Measurements from ENCODE around the gene RTCA.
"Not testable (repeated sequence)": the region's sequence is repeated elsewhere in the genome, so short reads cannot be mapped to it uniquely, and the experiment has no call there.

RTCA gene

DNA sequence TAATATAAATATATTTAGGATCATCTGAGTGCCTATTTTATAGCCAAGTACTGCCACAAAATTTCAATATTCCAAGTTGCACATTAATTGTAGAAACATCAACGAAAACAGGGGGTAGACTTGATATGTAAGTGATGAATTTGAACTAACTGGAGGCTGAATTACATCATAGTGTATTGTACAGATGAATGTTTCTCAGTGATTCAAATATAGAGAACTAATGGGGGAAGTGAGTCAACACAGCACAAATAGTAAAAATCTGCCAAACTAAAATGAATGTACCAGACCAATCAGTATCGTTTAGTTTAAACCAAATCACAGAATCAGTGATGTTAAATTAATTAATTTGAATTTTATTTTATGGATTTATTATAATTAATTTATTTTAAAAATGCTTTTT lies 42.8 kb downstream of the RTCA start:
- DNase-seq (ENCODE audit: low read depth in 2 of 2), result no peak

DNA sequence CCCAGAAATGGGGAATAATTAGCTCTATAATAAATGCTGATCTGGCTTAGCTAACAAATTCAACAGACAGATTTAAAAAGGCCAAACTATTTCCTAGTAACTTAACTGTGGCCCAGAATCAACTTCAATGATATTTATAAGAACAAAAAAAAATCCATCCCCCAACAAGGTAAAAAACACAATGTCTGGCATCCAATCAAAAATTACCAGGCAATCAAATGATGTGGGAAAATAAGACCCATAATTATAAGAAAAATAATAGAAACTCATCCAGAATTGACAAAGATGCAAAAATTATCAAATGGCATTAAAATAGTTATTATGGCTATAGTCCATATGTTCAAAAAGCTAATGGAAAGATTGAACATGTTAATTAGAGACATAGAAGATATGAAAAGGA lies 43.8 kb downstream of the RTCA start:
- DNase-seq (ENCODE audit: low read depth in 2 of 2), result no peak

DNA sequence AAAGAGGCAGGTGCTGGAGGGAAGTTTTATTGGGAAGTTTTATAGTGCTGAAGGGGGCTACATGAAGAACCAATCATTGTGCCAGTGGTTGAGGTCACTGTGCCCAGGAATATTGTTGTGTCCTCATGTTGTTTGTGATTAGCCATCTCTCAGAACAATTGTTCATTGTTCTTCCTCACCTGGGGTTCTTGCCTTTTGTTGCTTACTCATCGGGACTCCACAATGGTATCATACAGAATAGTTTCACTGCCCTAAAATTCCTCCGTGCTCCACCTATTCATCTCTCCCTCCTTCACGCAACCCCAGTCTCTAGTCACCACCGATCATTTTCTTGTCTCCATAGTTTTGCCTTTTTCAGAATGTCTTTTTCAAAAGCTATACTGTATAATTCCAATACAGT lies 47.4 kb downstream of the RTCA start:
- DNase-seq (ENCODE audit: low read depth in 2 of 2), result no peak

DNA sequence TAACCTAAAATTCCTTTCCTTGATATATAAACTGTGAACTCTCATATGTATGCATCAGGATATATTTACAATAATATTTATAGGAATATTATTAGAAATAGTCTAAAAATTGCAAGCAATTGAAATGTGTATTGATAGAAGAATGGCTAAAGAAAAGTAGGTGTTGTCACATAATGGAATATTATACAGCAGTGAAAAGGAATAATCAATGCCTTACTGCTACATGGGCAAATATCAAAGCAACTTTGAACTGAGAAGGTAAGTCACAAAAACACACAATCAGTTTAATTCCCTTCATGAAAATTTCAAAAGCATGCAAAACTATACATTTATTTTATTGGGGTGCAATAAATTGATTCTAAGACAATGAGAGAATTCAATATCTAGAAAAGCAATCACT lies 50.6 kb downstream of the RTCA start:
- no peak for DNase-seq (ENCODE audit: low read depth in 2 of 2)

DNA sequence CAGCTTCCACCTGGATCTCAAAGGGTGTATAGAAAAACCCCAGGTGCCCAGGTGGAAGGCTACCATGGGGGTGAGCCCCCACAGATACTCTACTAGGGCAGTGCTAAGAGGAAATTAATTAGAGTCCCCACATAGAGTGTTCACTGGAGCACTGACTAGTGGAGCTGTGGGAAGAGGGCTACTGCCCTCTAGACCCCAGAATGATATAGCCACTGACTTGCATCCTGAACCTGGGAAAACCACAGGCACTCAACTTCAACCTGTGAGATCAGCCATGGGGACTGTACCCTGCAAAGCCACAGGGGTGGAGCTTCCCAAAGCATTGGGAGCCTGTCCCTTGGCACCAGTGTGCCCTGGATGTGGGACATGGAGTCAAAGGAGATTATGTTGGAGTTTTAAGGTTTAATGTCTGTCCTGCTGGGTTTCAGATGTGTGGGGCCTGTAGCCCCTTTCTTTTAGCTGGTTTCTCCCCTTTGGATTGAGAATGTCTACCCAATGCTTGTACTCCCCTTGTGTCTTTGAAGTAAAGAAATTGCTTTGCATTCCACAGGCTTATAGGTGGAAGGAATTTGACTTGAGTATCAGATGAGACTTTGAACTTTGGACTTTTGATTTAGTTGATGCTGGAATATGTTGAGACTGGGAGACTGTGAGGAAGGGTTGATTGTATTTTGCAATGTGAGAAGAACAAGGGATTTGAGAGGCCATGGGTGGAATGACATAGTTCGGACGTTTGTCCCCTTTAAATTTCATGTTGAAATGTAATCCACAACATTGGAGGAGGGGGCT lies 54.5 kb downstream of the RTCA start:
- no peak for DNase-seq (ENCODE audit: low read depth in 2 of 2)

DNA sequence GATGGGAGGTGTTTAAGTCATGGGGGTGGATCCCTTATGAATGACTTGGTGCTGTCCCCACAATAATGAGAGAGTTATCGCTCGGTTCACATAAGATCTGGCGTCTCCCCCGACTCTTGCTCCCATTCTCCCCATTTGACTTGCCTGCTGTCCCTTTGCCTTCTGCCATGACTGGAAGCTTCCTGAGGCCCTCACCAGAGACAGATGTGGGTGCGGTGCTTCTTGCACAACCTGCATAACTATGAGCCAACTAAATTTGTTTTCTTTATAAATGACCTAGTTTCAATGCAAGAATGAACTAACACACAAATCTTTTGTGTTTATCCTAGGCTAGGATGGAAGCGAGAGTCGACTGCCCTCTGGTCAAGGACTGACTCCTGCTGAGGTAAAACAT lies 55.1 kb downstream of the RTCA start:
- no peak for DNase-seq (ENCODE audit: low read depth in 2 of 2)

DNA sequence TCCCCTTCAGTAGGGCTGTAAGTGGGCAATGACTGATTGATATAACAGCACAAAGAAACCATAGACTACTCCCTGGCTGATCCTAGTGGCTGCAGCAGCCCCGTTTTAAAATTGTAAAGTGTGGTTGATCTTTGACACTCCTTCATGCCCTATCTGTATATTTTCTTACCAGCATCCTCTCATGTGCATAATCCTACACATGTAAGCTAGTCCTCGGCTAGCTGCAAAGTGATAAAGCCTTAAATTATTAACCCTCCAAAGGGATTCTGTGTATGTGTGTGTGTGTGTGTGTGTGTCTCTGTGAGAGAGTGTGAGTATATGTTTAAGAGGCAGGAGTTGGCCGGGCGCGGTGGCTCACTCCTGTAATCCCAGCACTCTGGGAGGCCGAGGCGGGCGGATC lies 55.5 kb downstream of the RTCA start:
- DNase-seq (ENCODE audit: low read depth in 2 of 2), result no peak

DNA sequence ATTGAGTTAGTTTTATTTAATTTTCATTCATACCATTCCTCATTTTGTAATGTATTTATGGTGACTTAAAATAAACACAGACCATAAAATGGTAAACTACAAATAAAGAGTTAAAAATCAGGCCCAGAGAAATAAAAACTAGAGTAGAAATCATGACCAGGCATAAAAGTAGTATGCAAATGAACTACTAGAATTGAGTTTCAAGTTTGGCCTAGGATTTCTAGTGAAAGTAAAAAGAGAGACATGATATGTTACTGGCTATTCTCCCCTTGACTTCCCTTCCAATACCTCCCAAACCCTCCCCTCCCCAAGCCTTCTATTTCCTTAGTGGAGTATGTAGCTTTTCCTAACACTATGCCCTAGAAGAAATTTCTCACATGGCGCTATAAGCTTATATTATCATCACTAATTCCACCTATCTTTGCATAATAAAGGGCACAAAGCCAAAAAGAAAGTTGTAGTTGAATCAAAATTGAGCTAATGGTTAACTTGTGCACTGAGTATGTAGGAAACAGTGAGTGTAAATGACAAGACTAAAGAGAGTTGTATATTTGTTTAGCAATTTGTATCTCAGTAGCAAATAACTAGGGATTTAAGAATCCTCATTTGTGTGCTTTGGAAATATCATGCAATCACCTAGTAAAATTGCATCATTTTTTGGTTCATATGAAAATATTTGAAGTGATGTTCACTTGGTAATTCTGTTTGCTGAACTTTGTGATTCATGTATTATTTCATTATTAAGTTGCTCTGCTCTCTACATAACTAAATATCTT lies 56.6 kb downstream of the RTCA start:
- no peak for DNase-seq (ENCODE audit: low read depth in 2 of 2)

DNA sequence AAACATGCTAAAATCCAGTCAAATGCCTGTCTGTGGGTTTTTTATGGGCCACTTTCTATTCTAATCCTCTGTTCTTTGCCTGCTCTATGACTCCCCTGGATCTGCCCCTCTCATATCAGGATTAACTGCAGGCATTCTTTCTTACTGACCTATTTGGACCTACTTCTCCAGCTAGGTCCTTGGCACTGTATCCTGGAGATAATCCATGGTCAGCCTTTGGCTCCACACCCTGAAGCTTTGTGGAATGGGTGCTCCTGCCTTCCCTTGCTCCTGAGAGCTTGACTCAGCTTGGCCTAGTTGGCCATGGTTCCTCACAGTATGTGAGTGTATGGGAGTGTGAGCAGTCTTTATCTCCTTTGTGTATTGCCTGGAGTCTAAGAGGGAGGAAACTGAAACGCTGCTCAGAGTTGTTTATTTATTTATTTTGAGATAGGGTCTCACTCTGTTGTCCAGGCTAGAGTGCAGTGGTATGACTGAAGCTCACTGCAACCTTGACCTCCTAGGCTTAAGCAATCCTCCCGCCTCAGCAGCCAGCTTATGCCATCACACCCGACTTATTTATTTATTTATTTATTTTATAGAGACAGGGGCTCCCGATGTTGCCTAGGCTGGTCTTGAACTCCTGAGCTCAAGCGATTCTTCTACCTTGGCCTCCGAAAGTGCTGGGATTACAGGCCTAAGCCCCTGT lies 57.5 kb downstream of the RTCA start:
- DNase-seq (ENCODE audit: low read depth in 2 of 2), result no peak

DNA sequence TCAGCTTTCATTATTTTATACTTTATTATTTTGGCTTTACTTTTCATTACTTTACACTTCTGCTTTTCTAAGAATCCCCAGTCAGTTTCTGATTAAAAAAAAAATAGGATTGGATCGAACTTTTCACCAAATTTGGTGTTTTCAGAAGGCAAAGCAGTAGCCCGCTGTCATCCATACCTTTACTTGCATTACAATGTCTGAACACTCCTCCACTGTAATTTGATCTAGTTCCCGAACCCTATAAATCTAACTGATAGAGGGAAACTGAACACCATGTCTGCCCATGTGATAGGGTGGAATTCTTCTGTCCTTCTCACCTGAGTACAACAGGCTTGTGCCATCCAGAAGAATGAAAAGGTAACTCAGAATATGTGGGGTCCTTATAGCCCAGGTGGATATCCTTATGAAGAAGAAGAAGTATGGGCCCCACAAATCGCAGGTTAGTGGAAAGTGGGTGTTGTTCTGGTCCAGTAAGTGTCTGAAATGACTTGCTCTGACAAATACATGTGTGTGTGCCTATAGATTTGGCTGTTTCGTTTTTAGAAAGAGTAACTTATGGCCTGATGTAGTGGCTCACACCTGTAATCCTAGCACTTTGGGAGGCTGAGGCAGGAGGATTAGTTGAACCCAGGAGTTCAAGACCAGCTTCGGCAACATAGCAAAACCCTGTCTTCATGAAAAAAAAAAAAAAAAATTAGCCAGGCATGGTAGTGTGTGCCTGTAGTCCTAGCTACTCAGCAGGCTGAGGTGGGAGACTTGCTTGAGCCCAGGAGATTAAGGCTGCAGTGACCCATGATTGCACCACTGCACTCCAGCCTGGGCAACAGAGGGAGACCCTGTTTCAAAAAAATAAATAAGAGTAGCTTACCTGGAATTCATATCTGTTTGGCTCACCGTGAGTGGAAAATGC lies 59.7 kb downstream of the RTCA start:
- DNase-seq (ENCODE audit: low read depth in 2 of 2), result no peak

DNA sequence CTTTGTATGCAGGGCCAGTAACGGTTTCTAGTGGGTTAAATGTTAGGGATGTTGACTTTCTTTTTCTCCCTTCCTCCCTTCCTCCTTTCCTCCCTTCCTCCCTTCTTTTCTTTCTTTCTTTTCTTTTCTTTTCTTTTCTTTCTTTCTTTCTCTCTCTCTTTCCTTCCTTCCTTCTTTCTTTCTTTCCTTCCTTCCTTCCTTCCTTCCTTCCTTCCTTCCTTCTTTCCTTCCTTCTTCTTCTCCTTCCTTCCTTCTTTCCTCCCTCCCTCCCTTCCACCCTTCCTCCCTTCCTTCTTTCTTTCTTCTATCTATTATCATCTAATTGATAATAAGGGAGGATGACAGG lies 60.3 kb downstream of the RTCA start:
- DNase-seq (ENCODE audit: low read depth in 2 of 2), result not testable (repeated sequence)

DNA sequence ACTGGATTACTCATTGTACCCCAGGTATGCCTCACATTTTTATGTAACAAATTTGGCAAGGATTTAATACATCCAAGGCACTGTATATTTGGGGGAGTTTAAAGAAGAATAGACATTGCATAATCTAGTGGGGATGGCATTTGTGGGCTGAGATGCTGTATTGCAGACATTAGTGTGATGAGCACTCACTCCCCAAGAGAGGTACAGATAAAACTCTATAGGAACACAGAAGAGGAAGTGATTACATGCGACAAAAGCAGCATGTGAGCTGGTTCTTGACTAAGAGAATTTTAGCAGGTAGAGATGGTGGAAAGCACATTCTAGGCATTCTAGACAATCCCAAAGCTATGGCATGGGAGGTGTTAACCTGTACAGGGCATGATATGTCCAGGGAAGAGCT lies 62.1 kb downstream of the RTCA start:
- DNase-seq (ENCODE audit: low read depth in 2 of 2), result no peak

DNA sequence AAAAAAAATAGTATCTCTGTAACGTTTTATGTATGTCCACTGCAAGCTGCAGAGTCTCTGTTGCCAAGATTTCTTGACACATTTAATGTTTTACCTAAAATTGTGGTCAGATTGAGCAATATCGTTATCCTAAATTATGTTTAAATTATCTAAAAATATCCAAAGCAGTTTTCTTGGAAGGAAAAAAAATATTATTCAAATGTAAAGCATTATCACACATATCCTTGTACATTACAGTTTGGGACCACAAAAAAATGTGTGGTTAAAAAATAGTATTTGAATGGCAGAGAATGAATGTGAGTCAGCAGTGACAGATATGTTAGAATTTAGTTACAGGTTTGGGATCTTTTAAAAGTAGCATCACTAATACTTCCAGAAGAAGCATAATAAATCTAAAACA lies 65.1 kb downstream of the RTCA start:
- DNase-seq (ENCODE audit: low read depth in 2 of 2), result not testable (repeated sequence)

DNA sequence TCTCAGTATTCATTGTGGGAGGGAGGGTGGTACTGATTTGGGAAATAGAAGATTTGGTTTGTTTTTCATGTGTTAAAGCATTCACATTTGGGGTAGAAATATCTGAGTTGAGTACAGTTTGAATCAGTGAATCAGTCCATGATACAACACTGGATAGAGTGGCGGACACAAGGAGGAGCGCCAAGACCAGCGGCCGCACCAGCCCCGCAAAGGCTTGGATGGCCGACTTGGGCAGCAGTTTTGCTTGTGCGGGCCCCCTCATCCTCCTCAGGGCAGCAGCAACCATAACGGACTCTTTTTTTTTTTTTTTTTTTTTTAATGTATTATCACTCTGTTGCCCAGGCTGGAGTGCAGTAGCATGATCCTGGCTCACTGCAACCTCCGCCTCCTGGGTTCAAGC lies 66.3 kb downstream of the RTCA start:
- DNase-seq (ENCODE audit: low read depth in 2 of 2), result no peak

DNA sequence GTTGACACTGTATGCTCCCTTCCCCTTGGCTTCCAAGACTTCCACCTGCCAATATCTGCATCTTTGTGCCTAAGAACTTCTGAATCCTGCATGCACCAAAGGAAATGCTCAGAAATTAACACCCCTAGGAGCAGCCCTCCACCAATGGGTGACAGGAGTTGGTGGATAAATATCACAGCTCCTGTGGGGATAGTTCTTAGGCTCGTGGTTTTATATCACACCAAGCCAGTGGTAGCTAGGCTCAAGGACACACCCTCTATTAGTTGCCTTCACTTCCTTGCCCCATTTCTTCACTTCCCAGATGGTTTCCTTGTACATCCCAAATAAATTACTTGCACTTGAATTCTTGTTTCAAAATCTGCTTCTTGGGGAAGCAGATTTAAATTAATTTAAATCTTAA lies 69.4 kb downstream of the RTCA start:
- DNase-seq (ENCODE audit: low read depth in 2 of 2), result no peak

DNA sequence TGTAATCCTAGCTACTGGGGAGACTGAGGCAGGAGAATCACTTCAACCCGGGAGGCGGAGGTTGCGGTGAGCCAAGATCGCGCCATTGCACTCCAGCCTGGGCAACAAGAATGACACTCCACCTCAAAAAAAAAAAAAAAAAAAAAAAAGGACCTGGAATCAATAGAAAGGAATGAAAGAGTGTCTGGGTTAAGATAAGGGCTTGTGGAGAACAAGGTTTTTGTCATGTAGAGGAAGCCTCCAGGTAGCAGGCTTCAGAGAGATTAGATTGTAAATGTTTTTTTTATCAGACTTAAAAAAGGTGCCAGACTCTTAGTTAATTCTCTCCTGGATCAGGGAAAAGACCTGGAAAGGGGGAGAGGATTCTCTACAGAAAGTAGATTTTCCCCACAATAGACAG lies 71.9 kb downstream of the RTCA start:
- DNase-seq (ENCODE audit: low read depth in 2 of 2), result not testable (repeated sequence)

DNA sequence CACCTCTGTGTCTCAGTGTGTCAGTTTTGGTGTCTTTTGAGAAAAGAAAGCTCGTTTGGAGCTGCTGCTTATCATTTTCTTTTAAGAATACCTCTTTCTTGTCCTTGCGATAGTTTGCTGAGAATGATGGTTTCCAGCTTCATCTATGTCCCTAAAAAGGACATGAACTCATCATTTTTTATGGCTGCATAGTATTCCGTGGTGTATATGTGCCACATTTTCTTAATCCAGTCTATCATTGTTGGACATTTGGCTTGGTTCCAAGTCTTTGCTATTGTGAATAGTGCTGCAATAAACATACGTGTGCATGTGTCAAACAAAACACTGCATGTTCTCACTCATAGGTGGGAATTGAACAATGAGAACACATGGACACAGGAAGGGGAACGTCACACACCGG lies 73.7 kb downstream of the RTCA start:
- not testable (repeated sequence) for DNase-seq (ENCODE audit: low read depth in 2 of 2)

DNA sequence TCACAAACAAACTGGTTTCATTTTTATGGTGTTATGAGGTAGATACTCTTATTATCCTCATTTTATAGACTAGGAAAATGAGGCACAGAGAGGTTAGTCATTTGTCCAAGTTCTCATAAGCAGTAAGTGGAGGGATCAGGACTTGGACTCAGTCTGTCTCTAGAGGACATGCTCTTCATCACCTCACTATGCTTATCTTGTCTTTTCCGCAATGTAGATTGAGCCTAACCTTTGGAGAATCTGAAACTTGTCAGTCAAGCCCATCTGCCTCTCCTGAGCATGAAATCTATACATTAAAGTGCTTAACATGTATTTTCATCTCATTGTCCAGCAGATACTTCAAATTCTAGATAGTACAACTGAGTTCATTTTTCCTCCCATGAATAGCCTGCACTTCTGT lies 74.5 kb downstream of the RTCA start:
- no peak for DNase-seq (ENCODE audit: low read depth in 2 of 2)

DNA sequence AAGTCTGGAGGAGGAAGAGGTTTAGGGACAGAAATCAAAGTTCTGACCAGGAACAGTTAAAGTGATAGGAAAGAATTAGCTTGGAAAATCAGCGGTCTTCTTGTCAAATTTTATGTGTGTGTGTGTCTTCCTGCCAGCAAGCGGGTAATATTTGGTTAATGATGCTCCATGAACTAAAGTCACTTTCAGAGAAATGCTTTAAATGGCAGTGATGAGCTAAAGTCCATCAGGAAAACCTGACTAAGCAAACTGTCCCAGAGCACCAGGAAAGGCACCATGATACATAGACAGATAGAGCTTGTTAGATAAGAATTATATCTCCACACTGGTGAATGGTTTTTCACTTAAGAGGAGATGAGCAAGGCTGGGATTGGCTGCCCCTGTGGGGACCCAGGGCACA lies 76.3 kb downstream of the RTCA start:
- DNase-seq (ENCODE audit: low read depth in 2 of 2), result no peak
